Limb (tissue), 2 donors: ENCODE results near the gene XXYLT1.

Experiments used
- DNase-seq, 2 donors: peaks; one replicate each; pipeline ENCODE4 v3.0.0-alpha.2; 2016; ENCODE audit errors: extremely low spot score in 2 of 2

Gene XXYLT1

GRCh38 chr3:195267096-195267495 lies 3.9 kb downstream of the XXYLT1 start:
- DNase-seq, result no peak

DNA sequence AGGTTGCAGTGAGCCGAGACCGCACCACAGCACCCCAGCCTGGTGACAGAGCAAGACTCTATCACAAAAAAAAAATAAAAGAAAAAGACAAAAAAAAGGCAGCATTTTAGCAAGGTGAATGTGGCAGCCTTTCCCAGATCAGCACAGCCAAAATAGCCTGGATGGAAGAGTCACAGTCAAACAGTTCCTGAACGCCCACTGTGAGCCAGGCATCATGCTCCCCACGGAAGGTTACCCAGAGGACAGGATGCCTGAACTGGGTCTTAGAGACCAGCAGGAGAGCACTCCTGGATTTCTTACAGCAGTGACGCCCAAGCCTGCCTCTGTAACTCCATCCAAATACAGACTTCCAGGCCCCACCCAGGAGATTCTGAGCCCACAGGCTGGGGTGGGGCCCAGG lies 4.5 kb downstream of the XXYLT1 start:
- no peak for DNase-seq

DNA sequence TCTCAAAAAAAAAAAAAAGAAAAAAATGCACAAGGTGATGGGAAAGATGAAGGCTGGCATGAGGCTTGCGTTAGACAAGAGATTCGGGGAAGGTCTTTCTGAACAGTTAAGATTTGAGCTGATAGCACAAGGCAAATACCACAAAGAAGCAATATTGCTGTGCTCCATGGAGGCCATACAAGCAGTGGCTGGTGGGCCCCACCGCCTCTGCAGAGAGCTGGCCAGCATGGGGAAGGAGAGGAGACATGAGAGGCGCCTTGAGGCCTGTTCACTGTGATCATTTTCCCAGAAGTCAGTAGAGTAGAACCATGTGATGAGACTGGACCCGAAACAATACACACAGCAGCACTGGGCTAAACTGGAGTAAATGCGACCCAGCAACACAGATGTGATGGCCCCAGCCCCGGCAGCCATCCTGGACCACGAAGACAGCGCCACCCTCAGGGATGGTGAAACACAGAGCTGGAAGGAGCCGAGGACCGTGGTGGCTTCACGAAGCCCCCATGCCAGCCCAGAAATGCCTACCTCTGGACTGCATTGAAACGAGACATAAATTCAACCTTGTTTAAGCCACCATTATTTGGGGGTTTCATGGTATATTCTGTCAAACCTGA lies 5.5 kb downstream of the XXYLT1 start:
- DNase-seq, result no peak

DNA sequence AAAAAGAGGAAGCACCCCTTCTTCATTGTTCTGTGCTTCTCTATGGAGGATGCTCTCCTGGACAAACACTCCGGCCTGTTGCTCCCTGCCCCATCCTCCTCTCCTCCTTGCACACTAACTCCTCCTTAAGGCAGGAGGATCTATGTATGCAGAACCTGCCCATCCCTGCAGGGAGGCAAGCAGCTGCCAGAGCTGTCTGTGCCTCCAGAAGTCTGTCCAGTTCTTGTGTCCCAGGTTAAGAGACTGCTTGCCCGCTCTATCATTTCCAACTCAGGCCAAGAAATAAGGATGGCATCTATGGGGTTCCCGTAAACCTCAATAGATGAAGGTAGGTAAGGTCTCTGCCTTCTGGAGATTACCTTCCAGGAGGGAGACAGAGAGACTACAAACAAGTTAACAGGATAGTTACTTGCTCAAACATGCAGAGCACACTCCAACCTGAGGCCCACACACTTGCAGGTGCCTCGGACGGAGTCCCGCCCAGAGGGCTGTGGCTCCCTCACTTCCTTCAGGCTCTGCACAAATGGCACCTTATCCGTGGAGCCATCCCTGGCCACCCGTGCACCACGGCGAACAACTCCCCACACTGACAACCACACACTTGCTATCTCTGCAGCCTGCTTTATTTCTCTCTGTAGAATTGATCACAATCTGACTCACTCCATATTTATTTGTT lies 6.9 kb downstream of the XXYLT1 start:
- DNase-seq, result no peak

- DNase-seq, result no peak
Measured at GRCh38 chr3:195263193-195263924, 7.6 kb downstream of the XXYLT1 start.

- DNase-seq, result no peak
Measured at GRCh38 chr3:195261925-195262324, 9.0 kb downstream of the XXYLT1 start.

- no peak for DNase-seq
Measured at GRCh38 chr3:195260280-195260905, 10.6 kb downstream of the XXYLT1 start.

DNA sequence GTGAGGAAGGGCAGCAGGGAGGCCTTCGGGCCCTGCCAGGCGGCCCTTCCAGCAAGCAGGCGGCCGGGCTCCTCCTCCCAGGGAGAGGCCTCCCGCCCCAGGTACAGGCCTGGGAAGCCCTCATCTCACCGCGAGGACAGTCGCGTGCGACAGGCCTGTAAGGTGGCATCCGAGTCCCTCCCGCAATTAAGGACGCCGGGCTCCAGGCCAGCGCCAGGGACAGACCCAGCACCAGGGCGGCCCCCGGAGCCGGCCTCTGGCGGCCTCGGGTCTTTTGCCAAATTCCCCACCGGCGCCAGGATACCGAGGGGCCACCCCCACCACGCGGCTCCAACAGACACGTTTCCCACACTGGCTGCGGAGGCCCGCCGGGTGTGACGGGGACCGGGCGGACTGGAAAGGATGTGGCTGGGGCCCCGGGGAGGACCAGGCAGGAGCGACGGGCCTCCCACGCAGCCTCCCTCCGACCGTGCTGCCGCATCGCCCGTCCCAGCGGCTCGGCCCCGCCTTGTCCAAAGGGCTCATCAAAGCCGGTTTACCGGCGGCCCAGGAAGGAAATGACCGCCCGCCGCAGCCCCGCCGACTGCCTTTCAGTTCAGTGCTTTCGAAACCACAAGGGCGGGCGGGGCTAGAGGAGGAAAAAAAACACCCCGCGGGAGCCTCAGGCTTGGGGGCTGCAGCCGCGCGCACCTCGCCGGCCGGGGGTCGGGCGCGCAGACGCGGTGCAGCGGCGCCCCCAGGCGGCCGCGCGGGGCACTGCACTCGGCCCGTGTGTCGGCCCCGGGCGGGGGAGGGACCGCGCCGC lies 11.3 kb downstream of the XXYLT1 start:
- DNase-seq, result peak; percentile 91 to 96

DNA sequence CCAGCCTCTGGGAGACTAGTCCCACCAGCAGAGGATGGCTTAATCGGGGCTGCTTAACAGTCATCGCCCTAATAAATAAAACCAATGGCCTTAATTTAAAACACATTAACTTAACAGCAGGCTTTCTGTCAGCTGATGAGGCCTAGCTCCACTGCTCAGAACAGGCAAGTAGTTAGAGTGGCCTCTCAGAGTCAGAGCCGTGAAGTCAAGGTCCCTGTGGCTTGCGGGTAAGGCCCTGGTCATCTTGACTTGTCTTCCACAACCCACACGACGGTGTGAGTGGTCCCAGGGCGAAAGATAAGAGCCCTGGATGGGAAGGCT lies 11.8 kb downstream of the XXYLT1 start:
- no peak for DNase-seq

DNA sequence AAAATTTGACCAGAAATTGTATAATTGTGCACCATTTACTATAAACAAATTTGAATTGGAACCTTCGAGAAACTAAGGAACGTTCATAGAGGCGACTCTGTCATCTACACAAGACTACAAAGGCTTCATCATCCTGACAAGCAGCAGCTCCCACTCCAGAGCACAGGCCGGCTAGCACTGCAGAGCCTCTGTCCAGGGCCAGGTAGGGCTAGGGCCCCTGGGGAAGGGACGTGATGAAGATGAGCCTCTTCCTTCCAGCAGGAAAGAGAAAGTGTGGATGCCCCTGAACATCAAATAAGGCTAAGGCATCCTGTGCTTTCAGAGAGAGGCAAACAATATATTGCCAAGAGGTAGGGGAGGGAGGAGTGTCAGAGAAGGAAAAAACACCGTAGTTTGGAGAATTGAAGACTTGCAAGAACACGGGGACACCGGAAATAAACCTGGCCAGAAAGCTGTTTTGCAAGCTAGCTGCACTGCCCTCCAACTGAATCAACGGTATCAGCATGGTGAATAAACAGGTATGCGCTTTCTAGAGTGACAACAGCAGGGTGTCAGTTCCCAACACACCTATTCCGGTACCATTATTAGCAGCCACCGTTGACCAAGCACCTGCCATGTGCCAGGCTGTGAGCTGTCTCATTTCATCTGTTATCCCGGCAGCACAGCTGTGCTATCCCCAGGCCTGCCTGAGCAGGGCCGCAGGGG lies 12.4 kb downstream of the XXYLT1 start:
- no peak for DNase-seq

DNA sequence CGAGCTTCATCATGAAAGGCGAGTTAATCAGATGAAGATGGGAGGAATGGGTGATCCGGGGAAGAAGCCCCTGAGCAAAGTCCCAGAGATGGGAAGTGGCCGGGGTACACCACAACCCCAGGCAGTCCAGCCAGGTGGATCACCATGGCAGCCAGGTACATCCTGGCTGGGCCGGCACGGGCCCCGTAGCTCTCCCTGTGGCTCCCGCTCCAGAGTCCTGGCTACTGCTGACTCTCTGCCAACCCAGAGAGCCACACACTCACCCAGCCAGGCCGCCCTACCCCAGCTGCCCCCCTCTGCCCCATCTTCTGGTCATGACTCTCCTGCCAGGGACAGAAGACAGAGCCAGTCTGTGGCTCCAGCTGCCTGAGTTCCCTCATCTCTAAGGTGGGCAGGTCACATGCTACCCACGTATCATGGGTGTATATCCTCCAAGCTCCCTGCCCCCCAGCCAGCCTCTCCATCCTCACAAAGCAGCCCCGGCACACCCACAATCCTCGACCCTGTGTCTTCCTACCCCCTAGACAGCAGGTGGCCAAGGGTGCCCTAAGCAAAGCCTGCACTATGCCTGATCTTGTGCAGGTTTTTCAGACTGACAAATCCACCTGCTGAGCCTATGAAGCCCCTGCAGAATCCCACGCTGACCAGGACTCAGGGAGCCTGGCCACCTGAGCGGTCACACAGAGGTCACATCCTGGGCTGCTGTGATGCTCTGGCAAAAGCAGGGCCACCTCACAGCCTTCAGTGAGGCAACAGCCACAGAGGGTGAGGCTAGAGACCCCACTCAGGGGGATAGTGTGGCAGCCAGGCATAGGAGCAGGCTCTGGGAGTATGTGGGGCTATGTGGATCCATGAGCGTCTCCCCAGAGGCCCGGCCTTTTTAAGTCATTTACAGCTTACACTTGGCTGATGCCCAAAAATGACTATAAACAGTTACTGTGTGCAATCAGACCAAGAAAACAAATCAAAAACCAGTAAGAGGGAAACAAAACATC lies 13.2 kb downstream of the XXYLT1 start:
- no peak for DNase-seq

DNA sequence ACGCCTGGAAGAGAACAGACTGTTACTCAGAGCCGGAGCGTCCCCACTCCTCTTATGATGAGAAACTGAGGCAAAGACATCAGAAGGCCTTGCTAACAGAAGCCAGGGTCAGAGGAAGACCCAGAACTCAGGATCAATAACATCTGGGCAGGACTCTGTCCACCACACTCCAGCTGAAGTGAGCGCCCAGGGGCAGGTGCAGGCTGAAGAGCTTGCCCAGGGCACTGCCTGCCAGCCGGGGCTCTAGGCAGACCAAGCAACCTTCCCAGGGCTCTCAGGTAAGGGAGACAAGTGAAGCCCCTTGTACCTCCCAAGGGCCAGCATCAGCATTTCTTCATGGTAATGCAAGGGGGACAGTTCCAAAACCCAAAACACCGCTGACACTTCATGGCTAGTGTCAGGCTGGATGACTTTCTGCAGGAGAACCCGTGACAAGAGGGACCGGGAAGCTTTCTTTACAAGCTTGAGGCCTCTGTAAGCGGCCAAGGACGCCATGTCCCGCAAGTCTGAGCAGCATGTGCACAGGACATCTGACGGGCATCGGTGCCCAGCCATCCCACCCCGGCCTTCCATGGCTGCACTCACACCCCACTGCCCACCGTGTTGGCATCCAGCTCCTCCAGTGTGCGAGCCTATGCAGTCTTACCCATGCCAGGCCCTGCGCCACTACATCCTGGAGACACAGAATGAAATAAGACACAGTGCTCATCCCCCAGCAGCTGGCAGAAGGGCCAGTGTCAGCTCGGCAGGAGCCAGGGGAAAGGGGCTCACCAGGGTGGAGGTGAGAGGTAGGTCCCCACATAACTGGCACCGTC lies 14.1 kb downstream of the XXYLT1 start:
- no peak for DNase-seq

DNA sequence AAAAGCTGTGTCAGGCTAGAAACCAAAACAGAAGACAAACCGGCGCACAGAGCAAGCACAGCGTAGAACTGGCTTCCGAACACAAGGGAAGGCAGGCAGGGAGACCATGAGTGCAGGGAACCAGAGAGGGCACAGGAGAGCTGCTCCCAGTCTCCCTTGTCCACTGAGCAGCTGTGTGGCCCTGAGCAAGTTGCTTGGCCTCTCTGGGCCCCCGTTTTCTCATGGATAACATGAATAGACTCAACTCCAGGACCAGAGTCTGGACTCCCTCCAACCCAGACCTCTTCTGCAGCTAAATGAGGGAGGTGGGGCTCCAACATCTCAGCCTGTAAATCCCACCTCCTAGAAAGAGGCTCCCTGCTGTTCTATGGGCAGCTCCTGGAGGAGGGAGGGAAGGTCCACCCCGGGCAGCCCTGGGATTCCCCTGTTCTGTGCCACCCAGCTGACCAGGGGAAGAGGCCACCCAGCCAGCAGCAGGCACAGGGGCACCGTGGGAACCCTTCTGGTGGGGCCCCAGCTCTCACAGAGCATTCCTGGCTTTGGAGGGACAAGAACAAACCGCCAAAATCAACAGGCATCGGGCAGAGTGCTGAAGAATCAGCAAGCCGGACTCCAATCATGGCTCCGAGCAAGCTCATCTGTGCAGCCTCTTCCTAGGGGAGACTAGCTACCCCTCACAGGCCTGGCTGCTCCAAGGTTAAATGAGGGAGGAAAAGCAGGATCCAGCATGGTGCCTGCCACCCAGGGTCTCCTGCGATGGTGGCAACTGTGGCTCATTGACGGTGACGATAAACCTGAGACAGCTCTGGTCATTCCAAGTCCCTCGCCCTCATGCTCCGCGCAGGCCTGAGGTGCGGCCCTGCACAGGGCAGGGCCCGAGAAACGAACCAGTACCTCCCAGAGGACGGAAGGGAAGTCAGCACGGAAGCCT lies 15.1 kb downstream of the XXYLT1 start:
- DNase-seq, result peak in 1 of 2 donors; percentile 30

- DNase-seq, result no peak
Measured at GRCh38 chr3:195255176-195255500, 15.8 kb downstream of the XXYLT1 start.

DNA sequence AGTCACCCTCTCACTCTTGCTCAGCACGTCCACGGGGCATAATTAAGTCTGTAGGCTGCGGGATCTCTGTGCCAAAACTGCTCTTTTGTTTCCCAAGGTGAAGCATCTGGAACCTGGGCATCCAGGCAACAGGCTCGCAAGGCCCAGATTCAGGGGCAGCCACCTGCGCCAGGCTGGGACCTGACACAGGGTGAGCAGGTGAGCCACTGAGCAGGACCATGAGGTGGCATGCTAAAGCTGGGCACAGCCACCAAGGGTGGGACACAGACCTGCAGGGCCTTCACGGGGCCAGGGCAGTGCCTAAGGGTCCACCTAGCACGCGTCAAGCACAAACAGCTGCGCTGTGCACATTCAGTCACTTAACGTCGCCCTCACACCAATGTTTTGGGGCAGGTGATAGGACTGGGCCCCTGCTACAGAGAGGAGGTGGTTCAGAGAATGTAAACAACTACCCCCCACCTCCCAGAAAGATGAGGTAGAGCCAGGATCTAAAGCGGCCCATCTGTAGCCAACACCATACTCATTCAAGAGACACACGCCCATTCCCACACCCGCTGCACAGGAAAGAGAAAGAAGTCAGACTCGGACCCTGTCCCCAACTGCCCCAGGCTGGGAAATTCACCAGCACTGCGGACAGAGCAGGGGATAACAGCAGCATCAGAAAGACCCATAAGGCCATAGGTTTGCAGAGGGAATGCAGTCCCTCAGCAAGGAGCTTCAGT lies 16.3 kb downstream of the XXYLT1 start:
- DNase-seq, result peak in 1 of 2 donors; percentile 33

DNA sequence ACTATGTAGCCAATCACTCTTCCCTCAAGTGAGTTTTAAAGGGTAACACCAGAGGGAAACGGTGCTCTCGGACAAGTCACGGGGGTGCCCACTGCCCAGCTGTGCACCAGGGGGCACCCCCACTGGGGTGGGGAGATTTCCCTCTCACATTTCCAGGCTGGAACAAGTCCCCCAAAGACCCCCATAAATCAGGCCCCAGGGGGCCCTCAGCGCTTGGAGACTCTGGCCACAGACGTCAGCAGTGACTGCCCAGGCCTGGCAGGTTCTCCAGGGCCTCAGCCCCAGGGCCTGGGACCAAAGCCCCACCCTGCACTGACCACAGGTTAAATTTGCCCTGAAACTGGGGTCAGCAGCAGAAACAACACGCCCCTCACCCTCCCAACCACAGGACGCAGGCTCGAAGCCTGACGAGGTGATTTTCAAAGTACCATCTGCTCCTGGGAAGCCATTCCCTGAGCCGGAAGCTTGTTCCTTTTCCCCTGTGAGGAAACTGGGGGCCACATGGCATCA lies 17.0 kb downstream of the XXYLT1 start:
- DNase-seq, result peak in 1 of 2 donors; percentile 47
